HG03066 (cell line): Measurements from ENCODE around the gene LENG1.

ENCODE experiments used
- ATAC-seq: cut with Tn5 transposase; IDR thresholded peaks from one replicate; pipeline ENCODE4 v1.9.1; 2021; ENCODE audit warnings: low read depth; ENCODE audit not compliant: unreplicated experiment

Gene LENG1

DNA sequence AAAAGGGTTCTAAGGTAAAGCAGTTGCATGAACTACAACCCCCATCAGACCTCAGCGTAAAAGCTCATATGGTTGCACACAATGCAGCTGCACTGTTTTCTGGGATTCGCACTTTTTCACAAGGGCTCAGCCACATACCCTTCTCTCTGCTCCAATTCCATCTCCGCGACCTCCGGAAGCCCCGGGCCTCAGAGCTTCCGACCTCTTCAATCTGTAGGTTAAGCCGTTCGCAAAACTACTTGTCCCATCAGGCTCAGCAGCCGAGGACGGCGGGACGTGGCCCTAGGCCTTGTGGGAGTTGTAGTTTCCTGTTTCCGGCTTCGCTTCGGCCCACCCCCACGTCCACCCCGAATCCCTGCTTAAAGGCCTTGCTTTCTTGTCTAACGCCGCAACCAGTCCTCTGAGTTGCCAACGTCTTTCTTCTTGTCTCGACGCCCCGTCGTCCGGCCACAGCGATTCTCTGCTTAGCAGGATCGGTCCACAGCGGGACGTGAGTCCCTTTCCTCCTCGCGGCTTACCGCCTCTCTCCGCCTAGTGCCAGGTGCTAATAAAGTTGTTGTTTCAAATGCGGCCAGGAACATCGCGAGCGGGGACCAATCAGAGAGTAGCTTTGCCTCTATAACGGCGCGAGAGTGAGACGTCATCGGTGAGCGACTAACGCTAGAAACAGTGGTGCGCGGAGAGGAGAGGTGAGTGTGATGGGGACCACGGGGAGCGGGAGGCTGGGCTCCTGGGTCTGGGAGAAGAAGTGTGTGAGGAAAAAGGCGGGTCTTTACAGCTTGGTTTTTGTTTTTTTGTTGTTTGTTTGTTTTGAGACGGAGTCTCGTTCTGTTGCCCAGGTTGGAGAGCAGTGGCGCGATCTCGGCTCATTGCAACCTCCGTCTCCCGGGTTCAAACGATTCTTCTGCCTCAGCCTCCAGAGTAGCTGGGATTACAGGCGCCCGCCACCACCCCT is 44.1 kb downstream of the LENG1 start, which contains the start of the genes PRPF31 and TFPT:
PRPF31 (plus strand) TSS at position 646 of the 955 bp plus-strand sequence. CDS start 2,525 bp downstream, outside the sequence.
TFPT (minus strand) TSS at position 549 of the 955 bp plus-strand sequence; CDS start at position 161, 388 bp downstream.
- ATAC-seq, result peak; percentile 67

DNA sequence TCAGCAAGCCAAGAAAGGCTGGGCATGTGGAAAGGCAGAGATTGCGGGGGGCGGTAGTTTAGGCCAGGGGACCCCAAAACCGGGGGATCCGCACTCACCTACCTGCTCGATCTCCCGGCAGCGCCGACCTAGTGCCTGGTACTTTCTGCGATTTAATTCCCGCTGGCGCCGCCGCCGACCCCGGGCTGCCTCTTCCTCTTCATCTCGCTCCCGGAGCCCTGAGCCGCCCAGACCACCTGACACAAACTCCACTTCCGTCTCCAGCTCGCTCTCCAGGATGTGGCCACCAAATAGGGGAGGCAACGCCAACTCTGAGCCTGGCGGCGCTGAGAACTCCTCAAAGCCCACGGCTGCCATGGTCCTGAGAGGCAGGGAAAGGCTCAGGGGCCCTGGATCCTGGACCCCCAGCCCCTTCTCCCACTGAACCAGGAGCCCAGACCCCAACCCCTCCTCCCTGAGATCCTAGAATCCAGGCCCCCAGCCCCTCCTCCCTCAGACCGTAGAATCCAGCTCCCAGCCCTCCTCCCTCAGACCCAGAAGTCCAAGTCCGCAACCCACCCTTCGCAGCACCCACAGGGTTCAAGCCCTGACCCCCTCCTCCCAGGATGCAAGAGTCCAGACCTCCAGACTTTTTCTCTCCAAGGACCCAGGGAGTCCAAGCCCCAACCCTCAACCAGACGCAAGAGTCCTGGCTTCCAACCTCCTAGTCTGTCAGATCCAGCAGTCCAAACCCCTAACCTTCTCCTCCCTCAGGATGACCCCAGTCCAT is 45.0 kb downstream of the LENG1 start:
- peak; percentile 14 for ATAC-seq

- ATAC-seq, result no peak
These were observed 49.9 kb downstream of the LENG1 start for GRCh38 chr19:54109651-54110050.

- no peak for ATAC-seq
These were observed 51.0 kb downstream of the LENG1 start for GRCh38 chr19:54108496-54108895.

DNA sequence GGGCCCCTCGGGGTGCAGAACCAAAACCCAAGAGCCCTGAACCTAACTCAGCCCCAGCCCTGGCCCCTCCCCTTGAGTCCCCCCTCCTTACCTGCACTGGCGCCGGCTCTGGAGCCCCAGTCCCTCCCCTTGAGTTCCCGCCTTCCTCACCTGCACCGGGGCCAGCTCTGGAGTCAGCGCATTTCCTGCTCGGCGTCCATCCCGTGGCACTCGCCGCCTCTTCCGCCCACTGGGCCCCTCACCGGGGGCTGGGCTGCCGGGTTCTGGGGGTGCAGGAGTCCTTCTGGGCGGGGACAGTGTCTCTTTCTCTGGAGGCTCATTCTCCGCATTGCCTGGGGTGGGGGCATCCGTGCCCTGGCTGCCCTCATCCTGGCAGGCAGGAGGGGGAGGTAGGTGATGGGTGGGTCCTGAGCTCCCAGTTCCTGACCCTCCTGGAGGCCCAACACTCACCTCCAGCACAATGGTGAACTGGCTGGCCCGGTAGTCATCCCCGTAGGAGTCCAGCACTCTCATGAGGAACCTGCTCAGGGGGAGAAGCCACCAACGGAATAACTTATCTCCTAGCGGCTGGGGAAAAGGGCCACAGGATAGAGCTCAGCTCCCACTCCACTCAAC is 51.5 kb downstream of the LENG1 start:
- ATAC-seq, result no peak

DNA sequence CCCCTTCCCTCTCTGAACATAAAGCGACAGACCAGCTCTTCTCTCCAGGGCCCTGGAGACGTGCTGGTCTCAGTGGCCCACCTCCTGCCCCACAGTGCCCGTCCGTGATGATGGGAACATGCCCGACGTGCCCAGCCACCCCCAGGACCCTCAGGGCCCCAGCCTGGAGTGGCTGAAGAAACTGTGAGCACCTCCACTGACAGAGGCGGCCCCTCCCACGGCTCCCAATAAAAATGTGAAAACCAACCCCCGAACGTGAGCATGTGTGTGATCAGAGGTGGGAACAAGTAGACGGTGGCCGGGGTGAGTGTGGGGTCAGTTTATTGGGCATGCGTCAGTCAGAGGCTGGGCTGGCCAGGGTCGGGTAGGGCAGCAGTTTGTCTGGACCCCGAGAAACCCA is 52.8 kb downstream of the LENG1 start:
- no peak for ATAC-seq

- no peak for ATAC-seq
These were observed 53.7 kb downstream of the LENG1 start for GRCh38 chr19:54105796-54106195.
